Activated naive CD4-positive, alpha-beta T cell treated with Interleukin-2 at 50 U/mL for 16 hours (primary cell): ENCODE data around the gene HABP4.

ENCODE experiments used
- DNase-seq: peaks from one replicate; pipeline ENCODE4 v3.0.0-alpha.2; 2020

Gene HABP4

DNA sequence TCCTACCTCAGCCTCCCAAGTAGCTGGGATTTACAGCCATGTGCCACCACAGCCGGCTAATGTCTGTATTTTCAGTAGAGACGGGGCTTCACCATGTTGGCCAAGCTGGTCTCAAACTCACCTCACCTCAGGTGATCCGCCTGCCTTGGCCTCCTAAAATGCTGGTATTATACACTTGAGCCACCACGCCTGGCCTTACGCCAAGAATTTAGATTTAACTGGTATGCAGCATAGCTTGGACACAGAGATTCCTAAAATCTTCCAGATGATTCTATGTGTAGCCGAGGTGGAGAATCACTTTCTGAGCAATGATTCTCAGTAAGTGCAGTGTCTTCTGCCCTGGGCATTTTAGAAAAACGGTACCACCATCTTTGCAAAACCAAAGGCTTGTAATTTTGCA lies 74.1 kb downstream of the HABP4 start:
- DNase-seq, result no peak

GRCh38 chr9:96524764-96525163 lies 74.8 kb downstream of the HABP4 start:
- DNase-seq, result no peak

GRCh38 chr9:96532173-96532572 lies 82.2 kb downstream of the HABP4 start:
- DNase-seq, result no peak

GRCh38 chr9:96540106-96540505 lies 90.1 kb downstream of the HABP4 start:
- no peak for DNase-seq
